Astrocyte (in vitro differentiated cells and primary cell): ENCODE results near the gene PLB1.

Experiments used
- CTCF ChIP-seq: IDR thresholded peaks from 2 replicates; pipeline ENCODE4 v1.5.1; 2011; ENCODE audit warnings: low read depth, mild to moderate bottlenecking, inconsistent platforms, low read length, moderate library complexity; ENCODE audit not compliant: insufficient read depth
- EZH2 ChIP-seq: IDR thresholded peaks from 2 replicates; pipeline ENCODE4 v1.6.1; 2012; ENCODE audit warnings: mild to moderate bottlenecking, low read length, inconsistent platforms; ENCODE audit not compliant: insufficient read depth

GRCh38 chr2:28547906-28548600 is 52.2 kb downstream of the PLB1 start:
- no peak for TF ChIP-seq CTCF
- TF ChIP-seq EZH2 = no peak
